ENCODE data around the gene NFE2L2.

DNA sequence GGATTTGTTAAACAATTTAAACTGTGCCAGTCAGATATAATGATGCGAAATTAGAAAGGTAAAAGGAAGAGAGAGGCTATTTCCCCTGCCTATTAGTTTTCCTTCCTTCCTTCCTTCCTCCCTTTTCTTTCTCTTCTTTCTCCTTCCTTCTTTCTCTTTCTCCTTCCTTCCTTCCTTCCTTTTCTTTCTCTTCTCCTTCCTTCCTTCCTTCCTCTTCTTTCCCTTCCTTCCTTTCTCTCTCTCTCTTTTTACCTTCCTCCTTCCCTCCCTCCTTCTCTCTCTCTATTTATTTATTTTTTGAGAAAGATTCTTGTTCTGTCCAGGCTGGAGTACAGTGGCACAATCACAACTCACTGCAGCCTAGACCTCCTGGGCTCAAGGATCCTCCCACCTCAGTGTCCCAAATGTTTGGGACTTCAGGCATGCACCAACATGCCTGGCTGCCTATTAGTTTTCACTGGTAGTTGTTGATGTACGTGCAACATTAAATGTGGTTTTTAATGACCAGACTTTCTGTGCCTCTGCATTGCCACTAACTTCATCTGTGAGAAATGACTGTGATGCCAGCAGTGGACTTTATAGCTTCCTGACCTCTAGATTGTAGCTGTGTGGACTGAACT is 48.7 kb upstream of the NFE2L2 start:
- TF ChIP-seq, protein P1, sequence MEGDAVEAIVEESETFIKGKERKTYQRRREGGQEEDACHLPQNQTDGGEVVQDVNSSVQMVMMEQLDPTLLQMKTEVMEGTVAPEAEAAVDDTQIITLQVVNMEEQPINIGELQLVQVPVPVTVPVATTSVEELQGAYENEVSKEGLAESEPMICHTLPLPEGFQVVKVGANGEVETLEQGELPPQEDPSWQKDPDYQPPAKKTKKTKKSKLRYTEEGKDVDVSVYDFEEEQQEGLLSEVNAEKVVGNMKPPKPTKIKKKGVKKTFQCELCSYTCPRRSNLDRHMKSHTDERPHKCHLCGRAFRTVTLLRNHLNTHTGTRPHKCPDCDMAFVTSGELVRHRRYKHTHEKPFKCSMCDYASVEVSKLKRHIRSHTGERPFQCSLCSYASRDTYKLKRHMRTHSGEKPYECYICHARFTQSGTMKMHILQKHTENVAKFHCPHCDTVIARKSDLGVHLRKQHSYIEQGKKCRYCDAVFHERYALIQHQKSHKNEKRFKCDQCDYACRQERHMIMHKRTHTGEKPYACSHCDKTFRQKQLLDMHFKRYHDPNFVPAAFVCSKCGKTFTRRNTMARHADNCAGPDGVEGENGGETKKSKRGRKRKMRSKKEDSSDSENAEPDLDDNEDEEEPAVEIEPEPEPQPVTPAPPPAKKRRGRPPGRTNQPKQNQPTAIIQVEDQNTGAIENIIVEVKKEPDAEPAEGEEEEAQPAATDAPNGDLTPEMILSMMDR (optimal IDR thresholded peaks at IDR 0.05 in 1 of 3, IDR thresholded peaks at IDR 0.05 in 1 of 3, conservative IDR thresholded peaks at IDR 0.05 in 1 of 3; ENCODE audit: extremely low read depth in 1 of 3, insufficient read depth in 2 of 3, low read length in 3 of 3), result no peak
- TF ChIP-seq EZH2 (IDR thresholded peaks at IDR 0.05; ENCODE audit: low read length), result no peak
